Kidney epithelial cell (primary cell): Measurements from ENCODE around the gene TOR1A. TPM values are rescaled to one million over a fixed set of nuclear protein-coding genes. Genes with fewer than 3 reads are reported as not detected.

ENCODE experiments used
- DNase-seq: peaks from one replicate; pipeline ENCODE4 v3.0.0-alpha.2; 2010; ENCODE audit warnings: low read depth
- H3K27me3 ChIP-seq: 2 replicates; pipeline ENCODE4 v1.6.0; 2011; ENCODE audit warnings: low read length; ENCODE audit not compliant: control insufficient read depth, insufficient read depth
- H3K36me3 ChIP-seq: 2 replicates; pipeline ENCODE4 v1.5.1; 2011; ENCODE audit warnings: low read length; ENCODE audit not compliant: control insufficient read depth, insufficient read depth
- H3K4me3 ChIP-seq: 2 replicates; pipeline ENCODE4 v1.5.1; 2011; ENCODE audit warnings: low read depth, mild to moderate bottlenecking, control low read depth, low read length
- total RNA-seq: library from RNA; depleted of rRNA; stranded (reverse); fragments of >200 nt; gene quantifications from 2 replicates; pipeline ENCODE4 v1.2.3, GENCODE V29; 2015
- TF ChIP-seq, protein P1 (sequence below): IDR thresholded peaks from 2 replicates; pipeline ENCODE4 v1.5.1; 2011; ENCODE audit warnings: mild to moderate bottlenecking, moderate library complexity, low read length, control low read depth, inconsistent platforms; ENCODE audit not compliant: insufficient read depth, poor library complexity, severe bottlenecking

Gene TOR1A
- total RNA-seq, 1 donor from 2014 or later, result 52.4 TPM

DNA sequence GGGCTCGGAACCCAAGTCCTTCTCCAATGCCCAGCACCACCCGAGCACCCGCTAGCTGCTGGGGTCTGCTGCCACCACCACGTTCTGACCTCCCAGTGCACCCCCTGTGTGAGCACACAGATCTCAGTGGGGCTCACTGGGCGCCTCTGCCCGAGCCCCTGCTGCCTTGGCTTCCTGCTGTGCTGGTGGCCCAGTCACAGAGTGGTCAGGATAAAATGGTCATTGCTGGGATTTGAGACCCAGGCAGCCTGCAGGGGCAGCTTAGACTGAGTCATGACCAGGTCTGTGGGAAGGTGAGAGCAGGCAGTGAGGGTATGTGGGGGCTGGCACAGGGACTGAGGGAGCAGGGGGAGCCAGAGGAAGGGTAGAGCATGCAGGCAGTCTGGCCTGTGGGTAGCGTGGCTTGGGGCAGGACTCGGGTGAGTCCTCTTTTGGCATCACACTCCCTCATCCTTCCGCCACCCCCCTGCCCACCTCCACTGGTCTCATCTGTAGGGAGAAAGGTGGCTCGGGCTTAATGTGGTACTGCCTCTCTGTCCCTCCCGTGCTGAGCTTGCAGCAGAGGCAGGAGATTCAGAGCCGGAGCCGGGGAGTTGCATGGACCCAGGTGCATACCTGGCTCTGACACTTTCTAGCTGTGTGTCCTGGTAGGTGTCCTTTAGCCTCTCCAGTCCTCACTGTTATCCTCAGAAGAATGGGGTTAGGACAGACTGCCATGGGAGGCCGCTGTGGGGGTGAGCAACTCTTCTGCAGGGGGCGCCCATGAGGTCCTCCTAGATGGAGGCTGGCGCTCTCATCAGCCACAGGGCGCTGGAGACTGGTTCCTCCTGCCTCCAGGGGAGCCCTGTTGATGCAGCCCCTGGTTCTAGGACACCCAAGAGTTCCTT is 43.4 kb upstream of the TOR1A start:
- H3K27me3 ChIP-seq, result no peaks in the 10 kb centered on the region
- peaks cover 3% of the 10 kb centered on the region for H3K36me3 ChIP-seq
- TF ChIP-seq, protein P1, sequence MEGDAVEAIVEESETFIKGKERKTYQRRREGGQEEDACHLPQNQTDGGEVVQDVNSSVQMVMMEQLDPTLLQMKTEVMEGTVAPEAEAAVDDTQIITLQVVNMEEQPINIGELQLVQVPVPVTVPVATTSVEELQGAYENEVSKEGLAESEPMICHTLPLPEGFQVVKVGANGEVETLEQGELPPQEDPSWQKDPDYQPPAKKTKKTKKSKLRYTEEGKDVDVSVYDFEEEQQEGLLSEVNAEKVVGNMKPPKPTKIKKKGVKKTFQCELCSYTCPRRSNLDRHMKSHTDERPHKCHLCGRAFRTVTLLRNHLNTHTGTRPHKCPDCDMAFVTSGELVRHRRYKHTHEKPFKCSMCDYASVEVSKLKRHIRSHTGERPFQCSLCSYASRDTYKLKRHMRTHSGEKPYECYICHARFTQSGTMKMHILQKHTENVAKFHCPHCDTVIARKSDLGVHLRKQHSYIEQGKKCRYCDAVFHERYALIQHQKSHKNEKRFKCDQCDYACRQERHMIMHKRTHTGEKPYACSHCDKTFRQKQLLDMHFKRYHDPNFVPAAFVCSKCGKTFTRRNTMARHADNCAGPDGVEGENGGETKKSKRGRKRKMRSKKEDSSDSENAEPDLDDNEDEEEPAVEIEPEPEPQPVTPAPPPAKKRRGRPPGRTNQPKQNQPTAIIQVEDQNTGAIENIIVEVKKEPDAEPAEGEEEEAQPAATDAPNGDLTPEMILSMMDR, result no peak
- no peak overlapping the region for H3K4me3 ChIP-seq
- DNase-seq, result no peak

GRCh38 chr9:129866394-129867135 is 42.6 kb upstream of the TOR1A start:
- TF ChIP-seq, protein P1, result no peak
- H3K4me3 ChIP-seq, result no peak overlapping the region
- no peak for DNase-seq
- H3K27me3 ChIP-seq, result no peaks in the 10 kb centered on the region
- H3K36me3 ChIP-seq, result peaks cover 3% of the 10 kb centered on the region

GRCh38 chr9:129865668-129866320 is 41.9 kb upstream of the TOR1A start:
- H3K4me3 ChIP-seq, result no peak overlapping the region
- no peak for DNase-seq
- peaks cover 3% of the 10 kb centered on the region for H3K36me3 ChIP-seq
- no peaks in the 10 kb centered on the region for H3K27me3 ChIP-seq
- TF ChIP-seq, protein P1, result no peak

- DNase-seq, result no peak
Observed at GRCh38 chr9:129864991-129865647, 41.2 kb upstream of the TOR1A start.

DNA sequence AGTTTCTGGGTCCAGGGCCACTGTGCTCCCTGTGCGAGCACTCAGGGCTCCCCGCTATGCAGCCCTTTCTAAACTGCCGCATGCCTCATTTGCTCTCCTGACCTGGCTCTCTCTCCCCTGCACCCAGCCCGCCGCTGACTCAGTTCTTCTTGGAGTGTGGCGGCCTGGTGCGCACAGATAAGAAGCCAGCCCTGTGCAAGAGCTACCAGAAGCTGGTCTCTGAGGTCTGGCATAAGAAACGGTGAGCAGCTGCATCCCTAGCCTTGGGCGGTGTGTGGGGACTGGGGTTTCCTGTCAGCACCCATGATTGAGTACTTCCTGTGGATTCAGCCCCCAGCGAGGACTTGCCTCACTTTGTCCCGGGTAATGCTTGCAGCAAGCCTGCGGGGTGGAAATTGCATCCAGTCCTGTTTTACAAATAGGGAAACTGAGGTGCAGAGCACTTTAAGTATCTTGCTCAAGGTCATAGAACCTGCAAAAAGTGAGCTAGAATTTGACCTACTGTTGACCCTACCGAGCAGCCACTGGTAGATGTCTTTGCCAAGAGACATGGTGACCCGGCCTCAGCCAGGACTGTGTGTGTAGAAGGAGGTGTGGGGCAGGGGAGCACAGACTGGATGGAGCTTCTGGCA is 39.2 kb upstream of the TOR1A start:
- TF ChIP-seq, protein P1, result no peak
- peak; percentile 31 for DNase-seq
- H3K4me3 ChIP-seq, result no peak overlapping the region
- H3K36me3 ChIP-seq, result peaks cover 1% of the 10 kb centered on the region
- H3K27me3 ChIP-seq, result no peaks in the 10 kb centered on the region

More at GRCh38 chr9:129864991-129865647, 41.2 kb upstream of the TOR1A start:
- Histone ChIP-seq H3K36me3 (peaks cover 3% of the 10 kb centered on the region), H3K27me3 (no peaks in the 10 kb centered on the region), H3K4me3 (no peak overlapping the region)
- TF ChIP-seq, protein P1, result no peak
